Measurements from ENCODE around the gene NECAB3. TPM values are rescaled to one million over a fixed set of nuclear protein-coding genes. Genes with fewer than 3 reads are reported as not detected.
"Not testable (repeated sequence)": the region's sequence is repeated elsewhere in the genome, so short reads cannot be mapped to it uniquely, and the experiment has no call there.

The NECAB3 gene
- total RNA-seq, 1 donor from 2014 or later, result 29.2 TPM

DNA sequence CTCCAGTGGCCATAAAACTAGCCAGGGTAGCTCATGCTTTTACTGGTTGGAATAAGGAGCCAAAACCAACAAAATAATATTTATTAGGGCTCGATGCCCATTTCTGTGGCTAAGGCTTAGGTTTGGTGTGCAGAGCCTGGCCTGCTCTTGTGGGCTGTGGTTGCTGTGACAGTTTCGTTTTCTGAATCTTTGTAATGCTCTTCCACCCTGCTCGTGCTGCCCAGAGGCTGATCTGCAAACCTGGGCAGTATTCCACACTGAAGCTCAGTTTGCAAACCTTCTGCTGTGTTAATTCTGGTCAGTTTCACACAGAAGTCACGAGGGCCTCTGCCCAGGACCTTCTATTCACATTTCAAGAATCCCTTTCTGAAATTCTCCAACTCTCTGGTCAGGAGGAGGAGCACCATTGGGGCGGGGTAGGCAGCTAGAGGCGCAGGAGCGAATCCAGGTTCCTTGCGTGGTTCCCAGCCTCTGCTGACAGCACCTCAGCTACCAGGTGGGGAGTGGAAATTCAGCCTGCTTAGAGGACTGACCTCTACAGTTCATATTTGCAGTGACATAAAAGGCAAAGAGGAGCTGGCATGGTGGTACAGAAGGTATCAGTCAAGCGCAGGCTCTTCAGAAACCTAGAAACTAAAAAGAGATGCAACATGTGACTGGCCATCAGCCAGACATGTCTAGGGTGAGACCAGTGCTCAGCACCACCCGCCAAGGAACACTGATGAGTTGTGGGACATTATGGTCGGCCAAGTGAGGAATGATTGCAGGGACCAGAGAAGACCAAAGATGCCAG, 26.4 kb downstream of the NECAB3 start:
- TF ChIP-seq, protein P1, sequence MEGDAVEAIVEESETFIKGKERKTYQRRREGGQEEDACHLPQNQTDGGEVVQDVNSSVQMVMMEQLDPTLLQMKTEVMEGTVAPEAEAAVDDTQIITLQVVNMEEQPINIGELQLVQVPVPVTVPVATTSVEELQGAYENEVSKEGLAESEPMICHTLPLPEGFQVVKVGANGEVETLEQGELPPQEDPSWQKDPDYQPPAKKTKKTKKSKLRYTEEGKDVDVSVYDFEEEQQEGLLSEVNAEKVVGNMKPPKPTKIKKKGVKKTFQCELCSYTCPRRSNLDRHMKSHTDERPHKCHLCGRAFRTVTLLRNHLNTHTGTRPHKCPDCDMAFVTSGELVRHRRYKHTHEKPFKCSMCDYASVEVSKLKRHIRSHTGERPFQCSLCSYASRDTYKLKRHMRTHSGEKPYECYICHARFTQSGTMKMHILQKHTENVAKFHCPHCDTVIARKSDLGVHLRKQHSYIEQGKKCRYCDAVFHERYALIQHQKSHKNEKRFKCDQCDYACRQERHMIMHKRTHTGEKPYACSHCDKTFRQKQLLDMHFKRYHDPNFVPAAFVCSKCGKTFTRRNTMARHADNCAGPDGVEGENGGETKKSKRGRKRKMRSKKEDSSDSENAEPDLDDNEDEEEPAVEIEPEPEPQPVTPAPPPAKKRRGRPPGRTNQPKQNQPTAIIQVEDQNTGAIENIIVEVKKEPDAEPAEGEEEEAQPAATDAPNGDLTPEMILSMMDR (IDR thresholded peaks at IDR 0.05), result no peak
- no peak for TF ChIP-seq POLR2AphosphoS5 (IDR thresholded peaks at IDR 0.05; ENCODE audit: insufficient read depth in 1 of 2, low read depth in 1 of 2)
- no peak for TF ChIP-seq POLR2A (IDR thresholded peaks at IDR 0.05)
- intact Hi-C loops (cut with DNase I), result no loop called here
- Histone ChIP-seq H3K4me3 (no peak overlapping the region), H3K9me3 (no peaks in the 10 kb centered on the region), H3K27ac (peak overlapping the region; percentile 9), H3K4me1 (peaks cover 31% of the 10 kb centered on the region), H3K27me3 (no peaks in the 10 kb centered on the region), H3K36me3 (peaks cover 0 to 21% of the 10 kb centered on the region in 2 donors)
- no peak for DNase-seq (ENCODE audit: extremely low spot score in 2 of 2)

DNA sequence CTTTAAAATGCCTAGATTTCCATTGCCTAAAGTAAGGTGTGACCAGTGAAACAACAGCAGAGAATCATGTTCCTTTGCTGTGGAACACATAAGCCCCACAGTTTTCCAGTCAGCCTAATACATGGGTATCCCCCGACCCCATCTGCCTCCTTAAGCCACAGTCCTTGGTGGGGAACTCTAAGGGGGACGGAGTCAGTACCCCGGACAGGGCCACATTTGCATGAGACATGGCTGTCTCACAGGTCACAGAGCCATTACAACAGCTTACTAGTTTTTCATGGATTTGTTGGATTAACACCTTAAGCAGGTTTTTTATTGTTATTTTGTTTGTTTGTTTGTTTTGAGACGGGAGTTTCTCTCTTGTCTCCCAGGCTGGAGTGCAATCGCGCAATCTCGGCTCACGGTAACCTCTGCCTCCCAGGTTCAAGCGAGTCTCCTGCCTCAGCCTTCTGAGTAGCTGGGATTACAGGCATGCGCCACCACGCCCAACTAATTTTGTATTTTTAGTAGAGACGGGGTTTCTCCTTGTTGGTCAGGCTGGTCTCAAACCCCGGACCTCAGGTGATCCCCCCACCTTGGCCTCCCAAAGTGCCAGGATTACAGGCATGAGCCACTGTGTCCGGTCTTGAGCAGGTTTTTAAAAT, 27.1 kb downstream of the NECAB3 start:
- DNase-seq (ENCODE audit: extremely low spot score in 2 of 2); H3K9me3 ChIP-seq; H3K4me3 ChIP-seq; H3K27me3 ChIP-seq; intact Hi-C loops (cut with DNase I): not testable (repeated sequence)
- H3K27ac ChIP-seq, result peak overlapping the region; percentile 9
- peaks cover 0 to 21% of the 10 kb centered on the region in 2 donors for H3K36me3 ChIP-seq
- H3K4me1 ChIP-seq, result peaks cover 31% of the 10 kb centered on the region

DNA sequence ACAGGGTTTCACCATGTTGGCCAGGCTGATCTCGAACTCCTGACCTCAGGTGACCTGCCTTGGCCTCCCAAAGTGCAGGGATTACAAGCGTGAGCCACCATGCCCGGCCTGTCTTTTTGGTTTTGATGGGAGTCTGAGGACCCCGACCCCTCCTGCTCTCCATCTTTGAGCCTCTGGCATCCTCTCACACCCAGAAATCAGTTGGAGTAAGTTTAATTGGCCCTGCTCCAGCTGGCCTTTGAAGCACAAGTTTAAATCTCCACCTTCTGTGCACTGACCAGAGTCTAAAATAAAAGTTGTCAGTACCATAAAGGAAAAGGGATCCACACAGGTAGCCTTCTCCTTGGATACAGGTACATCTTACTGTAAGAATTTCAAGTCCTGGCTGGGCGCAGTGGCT, 28.0 kb downstream of the NECAB3 start:
- intact Hi-C loops (cut with DNase I), result no loop called here
- TF ChIP-seq, protein P1 (IDR thresholded peaks at IDR 0.05), result no peak
- TF ChIP-seq POLR2A (IDR thresholded peaks at IDR 0.05) (no peak), POLR2AphosphoS5 (IDR thresholded peaks at IDR 0.05; ENCODE audit: insufficient read depth in 1 of 2, low read depth in 1 of 2) (no peak)
- H3K4me3 ChIP-seq, result no peak overlapping the region
- peaks cover 0 to 29% of the 10 kb centered on the region in 2 donors for H3K36me3 ChIP-seq
- peaks cover 27% of the 10 kb centered on the region for H3K4me1 ChIP-seq
- no peaks in the 10 kb centered on the region for H3K27me3 ChIP-seq
- DNase-seq (ENCODE audit: extremely low spot score in 2 of 2), result no peak
- H3K9me3 ChIP-seq, result no peaks in the 10 kb centered on the region
- no peak overlapping the region for H3K27ac ChIP-seq

DNA sequence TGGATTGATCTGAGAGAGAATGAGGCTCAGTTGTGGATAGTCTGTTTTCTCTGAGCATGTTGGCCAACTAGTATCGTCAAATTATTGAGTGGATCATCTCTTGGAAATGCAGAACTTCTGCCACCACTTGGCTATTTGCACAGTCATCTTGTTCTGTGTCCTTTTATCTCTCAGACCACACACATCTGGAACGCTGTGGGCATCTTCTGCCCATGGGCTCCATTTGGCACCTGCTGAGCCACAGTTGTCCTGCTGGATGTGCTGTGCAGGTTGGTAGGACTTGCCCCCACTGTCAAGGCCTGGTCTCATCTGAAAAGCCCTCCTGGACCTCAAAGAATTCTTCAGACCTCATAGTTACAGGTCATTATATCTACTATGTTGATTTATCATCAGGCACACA, 28.8 kb downstream of the NECAB3 start:
- Histone ChIP-seq H3K4me3 (no peak overlapping the region), H3K36me3 (peaks cover 0 to 37% of the 10 kb centered on the region in 2 donors), H3K4me1 (peaks cover 26% of the 10 kb centered on the region), H3K27me3 (no peaks in the 10 kb centered on the region), H3K9me3 (no peaks in the 10 kb centered on the region), H3K27ac (no peak overlapping the region)
- no peak for DNase-seq (ENCODE audit: extremely low spot score in 2 of 2)
- no peak for TF ChIP-seq POLR2AphosphoS5 (IDR thresholded peaks at IDR 0.05; ENCODE audit: insufficient read depth in 1 of 2, low read depth in 1 of 2)
- intact Hi-C loops (cut with DNase I), result no loop called here

DNA sequence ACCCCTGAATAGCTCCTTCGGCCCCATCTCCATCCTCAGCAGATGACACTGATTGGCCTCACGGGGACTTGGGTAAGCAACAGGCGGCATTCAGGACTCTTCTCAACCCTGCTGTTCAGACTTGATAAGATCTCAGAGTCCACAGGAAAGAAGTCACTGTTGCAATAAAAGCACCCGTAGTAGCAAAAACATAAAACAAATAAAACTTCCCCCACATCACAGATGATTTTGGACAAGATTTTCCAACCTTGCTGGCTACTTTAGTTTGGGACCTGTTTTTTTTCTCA, 29.2 kb downstream of the NECAB3 start:
- no peak for DNase-seq (ENCODE audit: extremely low spot score in 2 of 2)
- Histone ChIP-seq H3K4me1 (peaks cover 26% of the 10 kb centered on the region), H3K27me3 (no peaks in the 10 kb centered on the region), H3K9me3 (no peaks in the 10 kb centered on the region), H3K27ac (no peak overlapping the region), H3K4me3 (no peak overlapping the region), H3K36me3 (peaks cover 0 to 41% of the 10 kb centered on the region in 2 donors)
- intact Hi-C loops (cut with DNase I), result no loop called here
- TF ChIP-seq POLR2AphosphoS5 (IDR thresholded peaks at IDR 0.05; ENCODE audit: insufficient read depth in 1 of 2, low read depth in 1 of 2) (no peak), POLR2A (IDR thresholded peaks at IDR 0.05) (no peak)
- TF ChIP-seq, protein P1 (IDR thresholded peaks at IDR 0.05), result no peak

Data from vagina (tissue), 2 donors.